ENCODE measurements around the gene RYK.

Gene RYK

GRCh38 chr3:134186391-134186790 is 64.3 kb downstream of the RYK start:
- no peak for DNase-seq (ENCODE audit: low spot score)
- no peak for TF ChIP-seq CTCF (conservative IDR thresholded peaks at IDR 0.05; ENCODE audit: low read depth)
- POLR2A ChIA-PET (ENCODE audit: low non-redundant PET): no interaction called here
- CTCF ChIA-PET: no interaction called here
- H3K27ac ChIP-seq: no peak overlapping the region

GRCh38 chr3:134180761-134181160 is 69.9 kb downstream of the RYK start:
- ChIA-PET CTCF (interaction anchor here (0.6 kb wide), 1 partner anchor 1525 kb away, joined by 5 read pairs; no protein-coding TSS in a partner anchor), POLR2A (ENCODE audit: low non-redundant PET) (no interaction called here)
- TF ChIP-seq CTCF (conservative IDR thresholded peaks at IDR 0.05; ENCODE audit: low read depth): no peak
- no peak overlapping the region for H3K27ac ChIP-seq
- DNase-seq (ENCODE audit: low spot score): no peak

- CTCF ChIA-PET: interaction anchor here (0.6 kb wide), 1 partner anchor 357 kb away, joined by 3 read pairs; no protein-coding TSS in a partner anchor
- POLR2A ChIA-PET (ENCODE audit: low non-redundant PET): no interaction called here
Measured at GRCh38 chr3:134179508-134179907, 71.2 kb downstream of the RYK start.

GRCh38 chr3:134163096-134163495 is 87.6 kb downstream of the RYK start:
- CTCF ChIA-PET: no interaction called here
- no peak for TF ChIP-seq CTCF (conservative IDR thresholded peaks at IDR 0.05; ENCODE audit: low read depth)
- no peak overlapping the region for H3K27ac ChIP-seq
- DNase-seq (ENCODE audit: low spot score): no peak
- POLR2A ChIA-PET (ENCODE audit: low non-redundant PET): no interaction called here

More at GRCh38 chr3:134179508-134179907, 71.2 kb downstream of the RYK start:
- H3K27ac ChIP-seq: no peak overlapping the region
- no peak for DNase-seq (ENCODE audit: low spot score)
- no peak for TF ChIP-seq CTCF (conservative IDR thresholded peaks at IDR 0.05; ENCODE audit: low read depth)

GRCh38 chr3:134161898-134162615 is 88.6 kb downstream of the RYK start:
- DNase-seq (ENCODE audit: low spot score): no peak
- TF ChIP-seq CTCF (conservative IDR thresholded peaks at IDR 0.05; ENCODE audit: low read depth): no peak
- CTCF ChIA-PET: interaction anchor here (1.2 kb wide), 1 partner anchor 10 kb away, joined by 5 read pairs; no protein-coding TSS in a partner anchor
- no peak overlapping the region for H3K27ac ChIP-seq
- POLR2A ChIA-PET (ENCODE audit: low non-redundant PET): no interaction called here

- CTCF ChIA-PET: interaction anchor here (0.6 to 1.1 kb wide), 2 partner anchors 225 to 1201 kb away, joined by 3 read pairs; no protein-coding TSS in a partner anchor
Measured at GRCh38 chr3:134155446-134155845, 95.2 kb downstream of the RYK start.

More at GRCh38 chr3:134155446-134155845, 95.2 kb downstream of the RYK start:
- H3K27ac ChIP-seq: no peak overlapping the region
- POLR2A ChIA-PET (ENCODE audit: low non-redundant PET): no interaction called here
- TF ChIP-seq CTCF (conservative IDR thresholded peaks at IDR 0.05; ENCODE audit: low read depth): no peak
- DNase-seq (ENCODE audit: low spot score): no peak

Measured in RWPE1 (cell line).